HG03575 (cell line): ENCODE results near the gene KIRREL2.
"Not testable (repeated sequence)": the region's sequence is repeated elsewhere in the genome, so short reads cannot be mapped to it uniquely, and the experiment has no call there.

Experiments
- ATAC-seq: cut with Tn5 transposase; IDR thresholded peaks from one replicate; pipeline ENCODE4 v1.9.1; 2021; ENCODE audit not compliant: unreplicated experiment, insufficient number of reproducible peaks, low FRiP score; ENCODE audit errors: extremely low read depth

Gene KIRREL2

GRCh38 chr19:35856546-35857149 is at the start of gene KIRREL2:
KIRREL2 (plus strand) TSS chr19:35856911; CDS start chr19:35857120, 209 bp downstream.
- ATAC-seq: no peak

- ATAC-seq: no peak
Measured at GRCh38 chr19:35807633-35808032, 49.1 kb upstream of the KIRREL2 start.

- ATAC-seq: no peak
Measured at GRCh38 chr19:35811317-35812219, 45.1 kb upstream of the KIRREL2 start.

GRCh38 chr19:35812220-35813042 is 44.3 kb upstream of the KIRREL2 start, which contains the start of gene PRODH2:
PRODH2 (minus strand) TSS chr19:35812845; CDS start chr19:35812805, 40 bp downstream.
- ATAC-seq: no peak

- ATAC-seq: no peak
Measured at GRCh38 chr19:35813043-35813890, 43.4 kb upstream of the KIRREL2 start.

GRCh38 chr19:35816262-35816661 is 40.4 kb upstream of the KIRREL2 start:
- no peak for ATAC-seq

- ATAC-seq: no peak
Measured at GRCh38 chr19:35816846-35817245, 39.9 kb upstream of the KIRREL2 start.

- no peak for ATAC-seq
Measured at GRCh38 chr19:35818445-35818844, 38.3 kb upstream of the KIRREL2 start.

- no peak for ATAC-seq
Measured at GRCh38 chr19:35822579-35822978, 34.1 kb upstream of the KIRREL2 start.

GRCh38 chr19:35824150-35824549 is 32.6 kb upstream of the KIRREL2 start:
- ATAC-seq: no peak

GRCh38 chr19:35828692-35829301 is 27.9 kb upstream of the KIRREL2 start:
- no peak for ATAC-seq

GRCh38 chr19:35830986-35831385 is 25.7 kb upstream of the KIRREL2 start:
- ATAC-seq: no peak

- ATAC-seq: no peak
Measured at GRCh38 chr19:35832054-35832453, 24.7 kb upstream of the KIRREL2 start.

- no peak for ATAC-seq
Measured at GRCh38 chr19:35833972-35834371, 22.7 kb upstream of the KIRREL2 start.

GRCh38 chr19:35836096-35836495 is 20.6 kb upstream of the KIRREL2 start:
- ATAC-seq: not testable (repeated sequence)

- no peak for ATAC-seq
Measured at GRCh38 chr19:35841961-35842595, 14.6 kb upstream of the KIRREL2 start.

GRCh38 chr19:35842666-35843272 is 13.9 kb upstream of the KIRREL2 start:
- no peak for ATAC-seq
